GM06990 (cell line): ENCODE data around the gene DIP2A.
A peak's percentile ranks its signal among the peaks of the same experiment; 100 is the strongest.

Experiments used
- DNase-seq: peaks from one replicate; pipeline ENCODE4 v3.0.0-alpha.2; 2011; ENCODE audit not compliant: insufficient read length; ENCODE audit errors: extremely low read depth
- H3K27me3 ChIP-seq: replicated peaks from 2 replicates; pipeline ENCODE4 v1.6.0; 2011; ENCODE audit warnings: low read length; ENCODE audit not compliant: control insufficient read depth, insufficient read depth
- H3K36me3 ChIP-seq: 2 replicates; pipeline ENCODE4 v1.5.1; 2011; ENCODE audit warnings: low read length; ENCODE audit not compliant: control insufficient read depth, insufficient read depth
- H3K4me3 ChIP-seq: replicated peaks from 2 replicates; pipeline ENCODE4 v1.5.1; 2011; ENCODE audit warnings: low read depth, mild to moderate bottlenecking, control low read depth, low read length
- TF ChIP-seq, protein P1 (sequence below): IDR thresholded peaks from 2 replicates; pipeline ENCODE4 v1.5.1; 2011; ENCODE audit warnings: low read length, control low read depth, mild to moderate bottlenecking, inconsistent platforms; ENCODE audit not compliant: insufficient read depth, poor library complexity, severe bottlenecking

The DIP2A gene

DNA sequence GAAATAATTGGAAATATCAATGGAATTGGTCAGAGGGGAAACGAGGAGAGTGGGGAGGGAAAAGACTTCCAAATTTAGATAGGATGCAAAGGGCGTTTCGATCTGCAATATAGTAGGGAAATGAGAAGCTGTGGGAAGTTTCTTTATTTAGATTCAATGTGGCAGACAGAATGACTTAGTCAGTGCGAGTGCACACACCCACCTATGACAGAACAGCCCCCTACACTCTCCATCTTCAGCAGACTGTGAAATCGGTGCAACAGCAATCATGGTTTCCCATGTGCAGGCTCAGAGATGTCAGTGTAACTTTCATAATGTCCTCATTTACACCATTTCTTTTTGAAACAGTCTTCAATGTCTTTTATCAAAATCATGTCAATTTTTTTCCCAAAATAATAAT is 46.0 kb downstream of the DIP2A start:
- DNase-seq = no peak
- TF ChIP-seq, protein P1, sequence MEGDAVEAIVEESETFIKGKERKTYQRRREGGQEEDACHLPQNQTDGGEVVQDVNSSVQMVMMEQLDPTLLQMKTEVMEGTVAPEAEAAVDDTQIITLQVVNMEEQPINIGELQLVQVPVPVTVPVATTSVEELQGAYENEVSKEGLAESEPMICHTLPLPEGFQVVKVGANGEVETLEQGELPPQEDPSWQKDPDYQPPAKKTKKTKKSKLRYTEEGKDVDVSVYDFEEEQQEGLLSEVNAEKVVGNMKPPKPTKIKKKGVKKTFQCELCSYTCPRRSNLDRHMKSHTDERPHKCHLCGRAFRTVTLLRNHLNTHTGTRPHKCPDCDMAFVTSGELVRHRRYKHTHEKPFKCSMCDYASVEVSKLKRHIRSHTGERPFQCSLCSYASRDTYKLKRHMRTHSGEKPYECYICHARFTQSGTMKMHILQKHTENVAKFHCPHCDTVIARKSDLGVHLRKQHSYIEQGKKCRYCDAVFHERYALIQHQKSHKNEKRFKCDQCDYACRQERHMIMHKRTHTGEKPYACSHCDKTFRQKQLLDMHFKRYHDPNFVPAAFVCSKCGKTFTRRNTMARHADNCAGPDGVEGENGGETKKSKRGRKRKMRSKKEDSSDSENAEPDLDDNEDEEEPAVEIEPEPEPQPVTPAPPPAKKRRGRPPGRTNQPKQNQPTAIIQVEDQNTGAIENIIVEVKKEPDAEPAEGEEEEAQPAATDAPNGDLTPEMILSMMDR = no peak
- Histone ChIP-seq H3K4me3 (peak overlapping the region; percentile 39; the same call in 1 of the 2 replicates), H3K27me3 (no peaks in the 10 kb centered on the region), H3K36me3 (peaks cover 2% of the 10 kb centered on the region; the same call in 1 of the 2 replicates)

DNA sequence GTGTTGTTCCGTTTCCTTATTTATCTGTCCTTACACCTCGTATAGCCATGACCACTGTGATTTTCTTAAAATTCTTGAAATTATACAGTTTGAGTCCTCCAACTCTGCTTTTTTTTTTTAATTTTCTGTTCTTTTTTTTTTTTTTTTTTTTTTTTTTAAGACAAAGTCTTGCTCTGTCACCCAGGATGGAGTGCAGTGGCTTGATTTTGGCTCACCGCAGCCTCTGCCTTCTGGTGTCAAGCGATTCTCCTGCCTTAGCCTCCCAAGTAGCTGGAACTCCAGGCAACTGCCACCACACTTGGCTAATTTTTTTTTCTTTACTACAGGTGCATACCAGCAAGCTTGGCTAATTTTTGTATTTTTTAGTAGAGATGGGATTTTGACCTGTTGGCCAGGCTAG is 48.9 kb downstream of the DIP2A start:
- Histone ChIP-seq H3K36me3 (peaks cover 11% of the 10 kb centered on the region), H3K27me3 (no peaks in the 10 kb centered on the region), H3K4me3 (no peak overlapping the region)
- no peak for DNase-seq
- TF ChIP-seq, protein P1 = no peak

DNA sequence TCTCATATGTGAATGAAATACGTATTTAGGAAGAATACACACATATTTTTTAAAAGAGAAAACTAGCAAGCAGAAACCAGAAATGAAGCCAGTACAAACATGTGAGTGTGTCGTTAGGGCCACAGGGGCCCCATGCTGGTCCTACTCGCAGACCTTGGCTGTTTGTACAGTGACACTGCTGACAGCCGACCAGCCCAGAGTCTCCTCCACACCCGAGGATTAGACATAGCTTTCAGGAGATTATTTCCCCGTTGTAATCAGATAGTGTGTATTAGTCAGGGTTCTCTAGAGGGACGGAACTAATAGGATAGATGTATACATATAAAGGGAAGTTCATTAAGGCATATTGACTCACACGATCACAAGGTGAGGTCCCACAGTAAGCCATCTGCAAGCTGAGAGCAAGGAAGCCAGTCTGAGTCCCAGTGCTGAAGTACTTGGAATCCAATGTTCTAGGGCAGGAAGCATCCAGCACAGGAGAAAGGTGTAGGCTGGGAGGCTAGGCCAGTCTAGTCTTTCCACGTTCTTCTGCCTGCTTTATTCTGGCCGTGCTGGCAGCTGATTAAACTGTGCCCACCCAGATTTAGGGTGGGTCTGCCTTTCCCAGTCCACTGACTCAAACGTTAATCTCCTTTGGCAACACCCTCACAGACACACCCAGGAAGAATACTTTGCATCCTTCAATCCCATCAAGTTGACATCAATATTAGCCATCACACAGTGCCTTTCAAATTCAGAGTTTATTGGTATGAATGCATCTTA is 51.2 kb downstream of the DIP2A start:
- TF ChIP-seq, protein P1 = no peak
- no peak overlapping the region for H3K4me3 ChIP-seq
- no peaks in the 10 kb centered on the region for H3K27me3 ChIP-seq
- no peak for DNase-seq
- H3K36me3 ChIP-seq = peaks cover 11% of the 10 kb centered on the region

DNA sequence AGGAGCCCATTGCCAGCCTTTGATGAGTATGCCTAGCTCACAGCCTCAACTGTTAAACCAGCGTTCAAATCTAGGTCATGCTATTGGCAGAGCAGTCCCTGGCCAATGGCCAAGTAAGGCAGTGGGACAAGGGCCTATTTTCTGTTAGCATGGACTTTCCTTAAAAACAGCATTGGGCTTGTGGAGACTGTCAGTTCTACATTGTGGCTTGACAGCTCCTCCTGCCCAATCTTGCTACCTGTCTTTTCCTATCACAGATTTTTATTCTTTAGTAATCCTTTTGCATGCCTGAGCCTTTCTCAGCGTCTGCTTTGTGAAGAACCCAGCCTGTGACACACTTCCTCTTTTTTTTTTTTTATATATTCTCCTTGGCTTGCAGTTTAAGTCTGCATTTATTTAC is 56.4 kb downstream of the DIP2A start:
- Histone ChIP-seq H3K36me3 (peaks cover 9% of the 10 kb centered on the region), H3K4me3 (no peak overlapping the region), H3K27me3 (no peaks in the 10 kb centered on the region)
- no peak for DNase-seq
- TF ChIP-seq, protein P1 = no peak

DNA sequence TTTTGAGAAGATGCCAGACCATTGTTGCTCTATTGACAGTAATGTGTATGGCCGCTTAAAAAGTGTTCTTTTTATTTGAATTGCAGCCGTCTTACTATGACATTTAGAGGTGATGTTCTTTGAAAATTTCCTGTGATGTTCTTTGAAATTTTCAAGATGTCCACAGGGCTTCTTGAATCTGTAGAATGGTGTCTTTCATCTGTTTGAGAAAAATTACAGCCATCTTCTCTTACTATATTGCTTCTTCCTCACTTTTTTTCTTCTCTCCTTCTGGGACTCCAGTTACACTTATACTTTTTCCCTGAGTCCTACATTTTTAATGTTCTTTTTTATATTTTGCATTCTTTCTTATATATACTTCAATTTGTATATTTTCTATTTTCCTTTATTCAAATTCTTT is 57.4 kb downstream of the DIP2A start:
- peaks cover 8% of the 10 kb centered on the region for H3K36me3 ChIP-seq
- no peak overlapping the region for H3K4me3 ChIP-seq
- TF ChIP-seq, protein P1 = no peak
- no peak for DNase-seq
- H3K27me3 ChIP-seq = no peaks in the 10 kb centered on the region
